Measurements from ENCODE around the gene WDR81.
A peak's percentile ranks its signal among the peaks of the same experiment; 100 is the strongest.

WDR81 gene

GRCh38 chr17:1716076-1716911, 8.2 kb upstream of the WDR81 start:
- H3K9me2 ChIP-seq (replicated peaks; ENCODE audit: low read depth, low read length) = no peaks in the 10 kb centered on the region
- no peaks in the 10 kb centered on the region for H3K36me3 ChIP-seq (ENCODE audit: insufficient read depth, low read length)
- peak overlapping the region; percentile 89 for H3K4me3 ChIP-seq (ENCODE audit: low read length, poor library complexity, severe bottlenecking)
- H3K4me2 ChIP-seq (ENCODE audit: low read depth, low read length, poor library complexity, severe bottlenecking) = peak overlapping the region; percentile 90
- peak overlapping the region; percentile 72 for H2AFZ ChIP-seq (ENCODE audit: low read length)
- H4K20me1 ChIP-seq (ENCODE audit: insufficient read depth, low read length, poor library complexity, severe bottlenecking) = peaks cover 5% of the 10 kb centered on the region
- H3K79me2 ChIP-seq (ENCODE audit: insufficient read depth, low read length) = peaks cover 4% of the 10 kb centered on the region; the same call in 1 of the 2 replicates
- peak overlapping the region; percentile 98 for H3K9ac ChIP-seq (ENCODE audit: low read depth, low read length, poor library complexity, severe bottlenecking)
- H3K27me3 ChIP-seq (ENCODE audit: insufficient read depth, low read length, poor library complexity, severe bottlenecking) = no peaks in the 10 kb centered on the region
- TF ChIP-seq EZH2phosphoT487 (IDR thresholded peaks at IDR 0.05; ENCODE audit: borderline replicate concordance) (no peak), CTCF (conservative IDR thresholded peaks at IDR 0.05; ENCODE audit: low read length) (no peak)
- no peaks in the 10 kb centered on the region for H3K9me3 ChIP-seq (ENCODE audit: insufficient read depth, low read depth, low read length)
- no peaks in the 10 kb centered on the region for H3F3A ChIP-seq (ENCODE audit: low read depth)
- H3K4me1 ChIP-seq (ENCODE audit: insufficient read depth, low read length, poor library complexity, severe bottlenecking) = peaks cover 14% of the 10 kb centered on the region

DNA sequence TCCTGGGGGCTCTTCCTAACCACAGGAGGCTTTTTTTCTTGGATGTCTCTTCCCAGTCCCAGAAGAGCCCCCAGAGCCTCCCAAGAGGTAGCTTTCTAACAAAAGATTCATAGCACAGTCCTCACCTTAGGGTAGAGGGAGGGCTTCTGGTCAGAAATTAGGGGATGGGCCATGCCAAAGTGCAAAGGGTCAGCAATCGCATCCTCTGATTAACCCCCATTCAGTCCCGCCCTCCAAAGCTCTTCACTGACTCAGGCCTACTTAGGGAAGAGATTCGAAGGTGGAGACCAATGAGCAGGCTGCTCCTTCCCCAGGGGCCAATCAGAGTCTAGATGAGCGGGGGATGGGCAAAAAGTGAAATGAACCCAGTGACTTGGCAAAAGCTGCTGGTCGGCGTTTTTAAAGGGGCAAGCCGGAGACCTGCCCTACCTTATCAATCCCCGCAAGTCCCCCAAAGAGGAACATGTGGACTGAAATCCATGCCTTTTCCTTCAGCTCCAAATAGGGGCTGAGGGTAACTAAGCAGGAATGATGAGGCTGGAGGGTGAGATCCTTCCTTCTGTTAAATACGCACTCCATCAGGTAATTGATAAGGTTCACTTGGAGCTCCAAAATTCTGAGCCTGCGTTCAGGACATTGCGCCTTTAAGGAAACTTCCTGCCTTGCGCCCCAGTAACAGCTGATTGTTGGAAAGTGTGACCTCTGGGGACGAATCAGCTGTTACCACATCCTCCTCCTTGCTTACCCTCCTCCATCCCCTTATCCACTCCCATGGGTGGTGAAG, 7.4 kb upstream of the WDR81 start:
- H3K79me2 ChIP-seq (ENCODE audit: insufficient read depth, low read length) = peaks cover 4% of the 10 kb centered on the region; the same call in 1 of the 2 replicates
- H4K20me1 ChIP-seq (ENCODE audit: insufficient read depth, low read length, poor library complexity, severe bottlenecking) = peaks cover 5% of the 10 kb centered on the region
- peak overlapping the region; percentile 89 for H3K4me3 ChIP-seq (ENCODE audit: low read length, poor library complexity, severe bottlenecking)
- no peaks in the 10 kb centered on the region for H3K36me3 ChIP-seq (ENCODE audit: insufficient read depth, low read length)
- H3K27me3 ChIP-seq (ENCODE audit: insufficient read depth, low read length, poor library complexity, severe bottlenecking) = no peaks in the 10 kb centered on the region
- H2AFZ ChIP-seq (ENCODE audit: low read length) = peak overlapping the region; percentile 83
- H3F3A ChIP-seq (ENCODE audit: low read depth) = no peaks in the 10 kb centered on the region
- no peaks in the 10 kb centered on the region for H3K9me3 ChIP-seq (ENCODE audit: insufficient read depth, low read depth, low read length)
- H3K4me2 ChIP-seq (ENCODE audit: low read depth, low read length, poor library complexity, severe bottlenecking) = peak overlapping the region; percentile 90
- peak overlapping the region; percentile 98 for H3K9ac ChIP-seq (ENCODE audit: low read depth, low read length, poor library complexity, severe bottlenecking)
- TF ChIP-seq CTCF (conservative IDR thresholded peaks at IDR 0.05; ENCODE audit: low read length) (no peak), EZH2phosphoT487 (IDR thresholded peaks at IDR 0.05; ENCODE audit: borderline replicate concordance) (no peak)
- peaks cover 17% of the 10 kb centered on the region for H3K4me1 ChIP-seq (ENCODE audit: insufficient read depth, low read length, poor library complexity, severe bottlenecking)
- H3K9me2 ChIP-seq (replicated peaks; ENCODE audit: low read depth, low read length) = no peaks in the 10 kb centered on the region

DNA sequence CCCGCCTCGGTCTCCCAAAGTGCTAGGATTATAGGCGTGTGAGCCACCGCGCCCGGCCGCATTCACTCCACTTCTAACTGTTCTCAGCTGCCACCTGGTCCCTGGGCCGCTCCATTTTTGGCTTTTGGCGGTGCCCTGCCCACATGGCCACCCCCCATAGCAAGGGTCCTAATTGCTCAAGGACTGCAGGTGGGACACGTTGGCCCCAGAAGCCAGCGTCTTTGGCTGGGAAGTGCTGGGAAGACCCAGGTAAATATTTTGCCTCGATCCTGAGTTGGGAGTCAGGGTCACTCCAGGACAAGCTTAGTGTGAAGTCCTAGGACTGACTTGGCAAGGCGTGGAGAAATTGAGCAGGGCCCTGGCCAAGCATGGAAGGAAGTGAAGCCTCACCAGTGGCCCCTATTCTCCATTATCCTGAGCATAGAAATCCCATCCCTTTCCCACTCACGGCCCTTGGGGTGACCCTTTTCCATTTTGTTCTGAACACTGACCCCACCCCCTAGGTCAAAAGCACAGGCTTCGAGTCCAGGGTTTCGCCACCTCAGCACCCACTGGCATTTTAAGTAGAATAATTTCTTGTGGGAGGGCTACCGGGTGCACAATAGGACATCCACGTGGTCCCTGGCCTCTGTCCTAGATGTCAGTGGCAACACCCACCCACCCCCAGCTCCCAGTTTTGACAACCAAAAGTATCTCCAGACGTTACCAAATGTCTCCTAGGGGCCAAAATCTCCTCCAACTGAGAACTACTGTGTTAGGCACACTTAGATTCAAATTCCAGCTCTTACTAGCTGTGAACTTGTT, 5.9 kb upstream of the WDR81 start:
- peaks cover 5% of the 10 kb centered on the region for H4K20me1 ChIP-seq (ENCODE audit: insufficient read depth, low read length, poor library complexity, severe bottlenecking)
- H3K27me3 ChIP-seq (ENCODE audit: insufficient read depth, low read length, poor library complexity, severe bottlenecking) = no peaks in the 10 kb centered on the region
- H3K9me3 ChIP-seq (ENCODE audit: insufficient read depth, low read depth, low read length) = no peaks in the 10 kb centered on the region
- peak overlapping the region; percentile 89 for H3K4me3 ChIP-seq (ENCODE audit: low read length, poor library complexity, severe bottlenecking)
- peak overlapping the region; percentile 90 for H3K4me2 ChIP-seq (ENCODE audit: low read depth, low read length, poor library complexity, severe bottlenecking)
- H3K9me2 ChIP-seq (replicated peaks; ENCODE audit: low read depth, low read length) = no peaks in the 10 kb centered on the region
- H3K4me1 ChIP-seq (ENCODE audit: insufficient read depth, low read length, poor library complexity, severe bottlenecking) = peaks cover 28% of the 10 kb centered on the region
- peaks cover 4% of the 10 kb centered on the region; the same call in 1 of the 2 replicates for H3K79me2 ChIP-seq (ENCODE audit: insufficient read depth, low read length)
- TF ChIP-seq CTCF (conservative IDR thresholded peaks at IDR 0.05; ENCODE audit: low read length) (no peak), EZH2phosphoT487 (IDR thresholded peaks at IDR 0.05; ENCODE audit: borderline replicate concordance) (no peak)
- no peak overlapping the region for H2AFZ ChIP-seq (ENCODE audit: low read length)
- H3F3A ChIP-seq (ENCODE audit: low read depth) = no peaks in the 10 kb centered on the region
- peak overlapping the region; percentile 98 for H3K9ac ChIP-seq (ENCODE audit: low read depth, low read length, poor library complexity, severe bottlenecking)
- H3K36me3 ChIP-seq (ENCODE audit: insufficient read depth, low read length) = no peaks in the 10 kb centered on the region
